ENCODE results near the gene AFAP1.

The AFAP1 gene

DNA sequence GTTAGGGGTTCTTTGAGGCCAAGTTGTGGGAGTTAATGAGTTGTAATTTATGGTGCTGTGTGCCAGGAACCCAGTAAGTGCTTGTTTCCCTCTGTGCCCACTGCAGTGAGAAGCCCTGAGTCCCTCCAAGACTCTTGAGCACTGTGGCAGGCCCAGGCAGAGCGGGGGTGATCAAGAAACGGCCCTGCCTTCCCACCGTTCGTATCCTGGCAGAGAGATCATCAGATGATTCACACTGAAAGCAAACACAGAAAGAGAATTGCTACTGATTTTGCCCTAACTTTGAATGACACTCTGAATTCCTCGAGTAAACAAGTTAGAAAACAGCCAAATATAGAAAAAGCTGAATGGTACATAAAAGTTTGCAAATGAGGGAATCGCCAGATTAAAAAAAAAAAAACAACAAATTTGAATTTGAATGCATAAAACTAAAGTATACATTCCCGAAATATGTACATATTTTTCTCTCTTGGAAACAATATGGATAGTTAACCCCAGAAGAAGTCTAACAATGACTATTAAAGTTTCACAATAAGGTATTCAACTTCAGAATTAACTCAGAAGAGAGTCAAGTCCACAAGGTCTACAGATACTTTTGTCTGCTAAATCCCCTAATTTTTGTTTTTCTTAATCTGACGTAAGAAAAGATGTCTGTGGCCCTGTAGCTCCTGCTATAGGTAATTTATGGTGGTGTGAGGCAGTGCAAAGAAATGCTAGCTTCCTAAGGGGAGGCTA, 71.8 kb downstream of the AFAP1 start:
- Histone ChIP-seq H3K9me3 (ENCODE audit: control insufficient read depth in 2 of 2, low read length in 2 of 2) (no peaks in the 10 kb centered on the region), H3K4me1 (ENCODE audit: control insufficient read depth in 2 of 2, insufficient read depth in 2 of 2, low read length in 2 of 2) (no peaks in the 10 kb centered on the region), H3K4me3 (ENCODE audit: low read length in 2 of 2) (no peak overlapping the region), H3K36me3 (ENCODE audit: control insufficient read depth in 2 of 2, insufficient read depth in 2 of 2, low read length in 2 of 2) (peaks cover 12 to 13% of the 10 kb centered on the region in 2 donors), H3K27me3 (ENCODE audit: control insufficient read depth in 2 of 2, insufficient read depth in 2 of 2, low read length in 2 of 2) (no peaks in the 10 kb centered on the region), H3K9ac (ENCODE audit: low read depth in 1 of 2, low read length in 2 of 2) (no peak overlapping the region), H3K27ac (ENCODE audit: low read depth in 2 of 2, low read length in 2 of 2) (no peak overlapping the region)

DNA sequence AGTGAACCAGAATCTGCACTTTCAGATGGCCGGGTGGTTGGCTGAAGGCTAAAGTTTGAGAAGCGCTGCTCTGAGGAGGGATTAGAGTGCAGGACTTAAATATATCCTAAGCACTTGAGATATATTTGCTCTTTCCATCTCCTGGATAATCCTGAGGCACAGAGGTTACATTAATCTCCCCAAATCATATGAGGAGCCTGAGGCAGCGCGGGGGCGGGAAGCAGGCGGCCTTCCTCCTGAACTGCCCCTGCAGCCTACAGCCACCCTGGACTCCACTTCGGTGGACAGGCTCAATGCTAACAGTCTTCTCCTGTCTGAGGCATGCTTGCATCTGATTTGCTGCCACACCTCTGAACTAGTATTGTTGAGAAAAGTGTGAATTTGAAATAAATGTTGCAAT, 72.5 kb downstream of the AFAP1 start:
- no peaks in the 10 kb centered on the region for H3K27me3 ChIP-seq (ENCODE audit: control insufficient read depth in 2 of 2, insufficient read depth in 2 of 2, low read length in 2 of 2)
- H3K27ac ChIP-seq (ENCODE audit: low read depth in 2 of 2, low read length in 2 of 2) = no peak overlapping the region
- H3K4me1 ChIP-seq (ENCODE audit: control insufficient read depth in 2 of 2, insufficient read depth in 2 of 2, low read length in 2 of 2) = no peaks in the 10 kb centered on the region
- peaks cover 12 to 13% of the 10 kb centered on the region in 2 donors for H3K36me3 ChIP-seq (ENCODE audit: control insufficient read depth in 2 of 2, insufficient read depth in 2 of 2, low read length in 2 of 2)
- no peak overlapping the region for H3K4me3 ChIP-seq (ENCODE audit: low read length in 2 of 2)
- H3K9ac ChIP-seq (ENCODE audit: low read depth in 1 of 2, low read length in 2 of 2) = no peak overlapping the region
- no peaks in the 10 kb centered on the region for H3K9me3 ChIP-seq (ENCODE audit: control insufficient read depth in 2 of 2, low read length in 2 of 2)

DNA sequence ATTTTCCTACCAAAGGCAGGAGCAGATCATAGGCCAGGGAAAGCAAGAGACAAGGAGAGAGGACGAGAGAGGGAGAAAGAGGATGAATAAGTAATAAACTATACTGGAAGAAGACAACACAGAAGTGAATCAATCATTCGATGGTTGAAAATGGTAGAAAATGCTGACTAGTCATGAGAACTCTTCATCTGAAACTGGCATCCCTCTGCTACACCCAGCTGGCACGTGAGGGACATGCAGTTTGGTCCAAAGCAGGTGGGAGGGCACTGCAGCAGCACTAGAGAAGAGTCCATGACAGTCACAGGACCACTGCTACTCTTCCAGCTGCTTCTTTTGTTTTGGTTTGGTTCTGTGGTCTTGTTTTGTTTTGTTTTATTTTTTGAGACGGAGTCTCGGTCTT, 74.1 kb downstream of the AFAP1 start:
- peaks cover 8 to 15% of the 10 kb centered on the region in 2 donors for H3K36me3 ChIP-seq (ENCODE audit: control insufficient read depth in 2 of 2, insufficient read depth in 2 of 2, low read length in 2 of 2)
- H3K4me1 ChIP-seq (ENCODE audit: control insufficient read depth in 2 of 2, insufficient read depth in 2 of 2, low read length in 2 of 2) = no peaks in the 10 kb centered on the region
- no peak overlapping the region for H3K9ac ChIP-seq (ENCODE audit: low read depth in 1 of 2, low read length in 2 of 2)
- H3K9me3 ChIP-seq (ENCODE audit: control insufficient read depth in 2 of 2, low read length in 2 of 2) = no peaks in the 10 kb centered on the region
- no peak overlapping the region for H3K27ac ChIP-seq (ENCODE audit: low read depth in 2 of 2, low read length in 2 of 2)
- no peaks in the 10 kb centered on the region for H3K27me3 ChIP-seq (ENCODE audit: control insufficient read depth in 2 of 2, insufficient read depth in 2 of 2, low read length in 2 of 2)
- no peak overlapping the region for H3K4me3 ChIP-seq (ENCODE audit: low read length in 2 of 2)

DNA sequence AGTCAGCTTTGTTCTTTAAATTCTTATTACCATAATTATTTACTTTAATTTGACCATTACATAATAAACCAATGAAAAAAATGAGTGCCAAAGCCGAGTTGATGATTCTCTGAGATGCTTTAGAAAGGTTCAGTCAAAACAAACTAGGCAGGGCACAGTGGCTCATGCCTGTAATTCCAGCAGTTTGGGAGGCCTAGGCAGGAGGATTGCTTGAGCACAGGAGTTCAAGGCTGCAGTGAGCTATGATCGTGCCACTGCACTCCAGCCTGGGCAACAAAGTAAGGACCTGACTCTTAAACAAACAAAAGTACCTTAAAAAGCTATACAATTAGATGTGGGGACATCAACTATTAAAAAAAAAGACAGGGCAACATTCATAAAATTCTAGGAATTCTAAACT, 75.0 kb downstream of the AFAP1 start:
- H3K27ac ChIP-seq (ENCODE audit: low read depth in 2 of 2, low read length in 2 of 2) = no peak overlapping the region
- H3K9ac ChIP-seq (ENCODE audit: low read depth in 1 of 2, low read length in 2 of 2) = no peak overlapping the region
- no peaks in the 10 kb centered on the region for H3K9me3 ChIP-seq (ENCODE audit: control insufficient read depth in 2 of 2, low read length in 2 of 2)
- H3K27me3 ChIP-seq (ENCODE audit: control insufficient read depth in 2 of 2, insufficient read depth in 2 of 2, low read length in 2 of 2) = no peaks in the 10 kb centered on the region
- no peaks in the 10 kb centered on the region for H3K4me1 ChIP-seq (ENCODE audit: control insufficient read depth in 2 of 2, insufficient read depth in 2 of 2, low read length in 2 of 2)
- H3K36me3 ChIP-seq (ENCODE audit: control insufficient read depth in 2 of 2, insufficient read depth in 2 of 2, low read length in 2 of 2) = peaks cover 9 to 19% of the 10 kb centered on the region in 2 donors
- H3K4me3 ChIP-seq (ENCODE audit: low read length in 2 of 2) = no peak overlapping the region

DNA sequence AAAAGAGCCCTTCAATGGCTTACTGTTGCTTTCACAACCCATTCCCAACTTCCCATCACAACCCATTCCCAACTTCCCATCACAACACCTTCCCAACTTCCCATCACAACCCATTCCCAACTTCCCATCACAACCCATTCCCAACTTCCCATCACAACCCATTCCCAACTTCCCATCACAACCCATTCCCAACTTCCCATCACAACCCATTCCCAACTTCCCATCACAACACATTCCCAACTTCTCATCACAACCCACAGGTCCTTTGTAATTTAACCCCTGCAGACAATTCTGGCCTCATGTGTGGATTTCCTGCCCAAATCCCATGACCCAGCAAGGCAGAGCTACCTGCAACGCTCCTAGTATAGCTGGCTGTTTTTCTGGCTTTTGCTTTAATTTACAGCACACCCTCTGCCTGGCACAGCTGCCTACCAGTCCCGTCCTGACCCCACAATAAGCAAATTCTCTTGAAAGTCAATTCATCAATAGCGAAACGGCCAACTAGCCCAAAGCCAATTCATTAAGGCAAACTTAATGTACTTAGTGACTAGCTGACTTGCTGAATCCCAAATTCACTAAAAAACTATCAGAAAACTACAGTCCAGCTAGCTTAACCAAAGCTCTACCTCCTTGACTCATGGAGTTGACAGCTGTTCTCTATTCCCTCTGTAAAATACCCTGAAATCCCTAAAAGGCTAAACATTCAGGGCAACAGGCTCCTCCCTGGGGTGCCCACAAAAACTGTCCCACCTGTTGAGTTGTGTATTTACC, 75.6 kb downstream of the AFAP1 start:
- no peaks in the 10 kb centered on the region for H3K9me3 ChIP-seq (ENCODE audit: control insufficient read depth in 2 of 2, low read length in 2 of 2)
- H3K4me1 ChIP-seq (ENCODE audit: control insufficient read depth in 2 of 2, insufficient read depth in 2 of 2, low read length in 2 of 2) = no peaks in the 10 kb centered on the region
- no peak overlapping the region for H3K27ac ChIP-seq (ENCODE audit: low read depth in 2 of 2, low read length in 2 of 2)
- H3K9ac ChIP-seq (ENCODE audit: low read depth in 1 of 2, low read length in 2 of 2) = no peak overlapping the region
- H3K27me3 ChIP-seq (ENCODE audit: control insufficient read depth in 2 of 2, insufficient read depth in 2 of 2, low read length in 2 of 2) = no peaks in the 10 kb centered on the region
- H3K36me3 ChIP-seq (ENCODE audit: control insufficient read depth in 2 of 2, insufficient read depth in 2 of 2, low read length in 2 of 2) = peaks cover 9 to 17% of the 10 kb centered on the region in 2 donors
- no peak overlapping the region for H3K4me3 ChIP-seq (ENCODE audit: low read length in 2 of 2)

DNA sequence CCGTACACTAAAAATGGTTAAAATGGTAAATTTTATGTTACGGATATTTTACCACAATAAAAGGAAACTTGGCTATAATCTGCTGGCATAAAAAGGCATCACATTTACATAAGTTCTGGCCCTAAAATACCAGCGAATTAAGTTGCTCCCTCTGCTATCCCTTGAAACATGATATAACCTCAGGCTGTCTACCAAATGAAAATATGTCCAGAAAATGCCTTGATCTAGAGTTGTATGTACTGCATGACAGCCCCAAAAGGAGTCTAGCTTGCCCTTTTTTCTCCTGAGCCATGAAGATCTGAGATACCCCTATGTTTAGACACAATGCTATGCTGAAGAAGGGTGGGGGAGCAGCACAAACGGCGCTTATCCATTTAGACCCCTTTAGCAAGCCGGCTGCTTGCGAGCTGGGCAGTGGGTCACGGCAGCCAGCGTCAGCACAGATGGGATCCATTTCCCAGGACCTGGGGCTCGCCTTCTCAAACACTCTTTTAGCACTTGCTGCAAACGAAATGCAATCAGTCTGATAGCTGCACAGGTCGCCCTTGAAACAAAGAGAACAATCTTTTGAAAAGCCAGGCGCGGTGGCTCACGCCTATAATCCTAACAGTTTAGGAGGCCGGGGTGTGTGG, 77.0 kb downstream of the AFAP1 start:
- Histone ChIP-seq H3K9ac (ENCODE audit: low read depth in 1 of 2, low read length in 2 of 2) (no peak overlapping the region), H3K27ac (ENCODE audit: low read depth in 2 of 2, low read length in 2 of 2) (no peak overlapping the region), H3K27me3 (ENCODE audit: control insufficient read depth in 2 of 2, insufficient read depth in 2 of 2, low read length in 2 of 2) (no peaks in the 10 kb centered on the region), H3K36me3 (ENCODE audit: control insufficient read depth in 2 of 2, insufficient read depth in 2 of 2, low read length in 2 of 2) (peaks cover 3 to 16% of the 10 kb centered on the region in 2 donors), H3K4me3 (ENCODE audit: low read length in 2 of 2) (no peak overlapping the region), H3K4me1 (ENCODE audit: control insufficient read depth in 2 of 2, insufficient read depth in 2 of 2, low read length in 2 of 2) (peaks cover 0 to 3% of the 10 kb centered on the region in 2 donors), H3K9me3 (ENCODE audit: control insufficient read depth in 2 of 2, low read length in 2 of 2) (no peaks in the 10 kb centered on the region)

DNA sequence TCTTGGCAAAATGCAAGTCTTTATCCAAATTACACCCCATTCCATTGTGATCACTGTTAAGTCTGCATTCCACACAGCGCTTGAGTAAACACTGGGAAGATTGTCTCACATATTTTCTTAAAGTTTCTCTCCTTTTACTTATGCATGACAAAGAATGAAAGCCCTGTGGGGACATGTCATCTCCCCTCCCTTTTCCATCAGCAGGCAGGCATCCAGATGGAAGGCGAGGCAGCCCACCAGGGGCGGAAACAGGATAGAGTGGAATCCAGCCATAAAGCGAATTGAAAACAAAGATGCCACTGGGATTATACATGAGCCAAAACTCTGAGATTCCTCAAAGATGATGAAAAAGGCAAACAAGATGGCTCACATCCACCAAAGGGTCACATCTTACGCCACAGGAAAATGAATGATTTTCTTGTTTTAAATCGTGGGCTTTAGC, 78.2 kb downstream of the AFAP1 start:
- Histone ChIP-seq H3K4me3 (ENCODE audit: low read length in 2 of 2) (no peak overlapping the region), H3K9me3 (ENCODE audit: control insufficient read depth in 2 of 2, low read length in 2 of 2) (no peaks in the 10 kb centered on the region), H3K27ac (ENCODE audit: low read depth in 2 of 2, low read length in 2 of 2) (no peak overlapping the region), H3K9ac (ENCODE audit: low read depth in 1 of 2, low read length in 2 of 2) (no peak overlapping the region), H3K27me3 (ENCODE audit: control insufficient read depth in 2 of 2, insufficient read depth in 2 of 2, low read length in 2 of 2) (no peaks in the 10 kb centered on the region), H3K4me1 (ENCODE audit: control insufficient read depth in 2 of 2, insufficient read depth in 2 of 2, low read length in 2 of 2) (peaks cover 0 to 3% of the 10 kb centered on the region in 2 donors), H3K36me3 (ENCODE audit: control insufficient read depth in 2 of 2, insufficient read depth in 2 of 2, low read length in 2 of 2) (peaks cover 3 to 10% of the 10 kb centered on the region in 2 donors)

DNA sequence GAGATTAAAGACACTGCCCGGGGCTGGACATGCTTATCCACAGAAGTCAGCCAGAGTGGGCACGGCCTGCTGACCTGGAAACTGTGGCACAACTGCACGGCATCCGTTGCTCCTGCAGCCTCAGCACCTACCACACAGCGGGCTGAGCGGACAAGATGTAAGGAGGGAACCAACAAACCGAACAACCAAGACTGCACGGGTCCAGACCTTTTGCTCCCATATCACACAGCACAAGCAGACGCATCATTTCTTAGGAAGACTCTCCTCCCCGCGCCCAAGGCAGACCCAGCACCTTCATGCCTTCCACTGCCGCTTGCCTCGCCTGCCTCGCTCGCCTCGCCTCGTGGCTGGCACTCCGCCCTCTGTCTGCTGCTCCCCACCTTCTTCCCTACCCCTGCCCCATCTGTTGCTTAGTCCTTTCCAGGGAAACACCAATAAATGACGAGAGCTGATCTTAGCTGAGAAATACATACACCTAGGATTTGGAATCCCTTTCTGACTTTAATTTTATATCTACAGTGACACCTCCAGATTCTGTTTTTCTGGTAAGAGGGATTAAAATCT, 79.0 kb downstream of the AFAP1 start:
- Histone ChIP-seq H3K9me3 (ENCODE audit: control insufficient read depth in 2 of 2, low read length in 2 of 2) (no peaks in the 10 kb centered on the region), H3K27me3 (ENCODE audit: control insufficient read depth in 2 of 2, insufficient read depth in 2 of 2, low read length in 2 of 2) (no peaks in the 10 kb centered on the region), H3K4me3 (ENCODE audit: low read length in 2 of 2) (no peak overlapping the region), H3K36me3 (ENCODE audit: control insufficient read depth in 2 of 2, insufficient read depth in 2 of 2, low read length in 2 of 2) (peaks cover 4 to 10% of the 10 kb centered on the region in 2 donors), H3K9ac (ENCODE audit: low read depth in 1 of 2, low read length in 2 of 2) (no peak overlapping the region), H3K4me1 (ENCODE audit: control insufficient read depth in 2 of 2, insufficient read depth in 2 of 2, low read length in 2 of 2) (peaks cover 0 to 3% of the 10 kb centered on the region in 2 donors), H3K27ac (ENCODE audit: low read depth in 2 of 2, low read length in 2 of 2) (no peak overlapping the region)

DNA sequence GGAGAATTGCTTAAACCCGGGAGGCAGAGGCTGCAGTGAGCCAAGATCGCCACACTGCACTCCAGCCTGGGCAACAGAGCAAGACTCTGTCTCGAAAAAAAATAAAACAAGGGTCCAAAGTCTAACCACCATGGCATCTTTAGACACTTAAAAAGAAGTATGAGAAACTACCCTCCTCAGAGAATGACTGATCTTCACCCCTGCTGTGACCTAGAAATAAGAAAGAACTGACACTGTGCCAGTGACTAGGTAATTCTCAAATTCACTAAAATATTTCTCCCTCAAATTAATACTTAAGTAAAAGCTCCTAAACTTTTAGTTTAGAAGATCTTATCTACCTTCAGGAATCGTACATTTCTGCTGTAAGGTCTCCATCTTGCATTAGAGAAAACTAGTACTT, 80.3 kb downstream of the AFAP1 start:
- Histone ChIP-seq H3K27me3 (ENCODE audit: control insufficient read depth in 2 of 2, insufficient read depth in 2 of 2, low read length in 2 of 2) (no peaks in the 10 kb centered on the region), H3K9me3 (ENCODE audit: control insufficient read depth in 2 of 2, low read length in 2 of 2) (no peaks in the 10 kb centered on the region), H3K4me1 (ENCODE audit: control insufficient read depth in 2 of 2, insufficient read depth in 2 of 2, low read length in 2 of 2) (peaks cover 0 to 3% of the 10 kb centered on the region in 2 donors), H3K4me3 (ENCODE audit: low read length in 2 of 2) (no peak overlapping the region), H3K36me3 (ENCODE audit: control insufficient read depth in 2 of 2, insufficient read depth in 2 of 2, low read length in 2 of 2) (peaks cover 13% of the 10 kb centered on the region in 2 donors), H3K9ac (ENCODE audit: low read depth in 1 of 2, low read length in 2 of 2) (no peak overlapping the region), H3K27ac (ENCODE audit: low read depth in 2 of 2, low read length in 2 of 2) (no peak overlapping the region)

DNA sequence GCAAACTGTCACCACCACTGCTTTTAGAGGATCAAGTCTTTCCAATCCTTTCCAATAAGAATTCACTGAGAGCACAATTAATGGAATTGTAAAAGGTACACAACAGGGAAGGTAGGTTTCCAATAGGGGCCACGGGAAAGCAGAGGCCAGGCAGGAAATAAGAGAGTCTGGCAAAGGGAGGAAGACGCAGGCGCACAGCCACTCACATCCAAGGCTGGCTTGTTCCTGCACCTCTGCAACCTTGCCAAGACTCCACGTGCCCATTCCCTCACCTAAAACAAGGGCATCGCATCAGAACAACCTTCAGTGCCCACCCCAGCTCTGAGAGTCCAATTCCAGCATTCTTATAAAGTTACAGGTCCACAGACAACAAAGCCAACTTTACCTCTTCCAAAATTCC, 81.2 kb downstream of the AFAP1 start:
- H3K9me3 ChIP-seq (ENCODE audit: control insufficient read depth in 2 of 2, low read length in 2 of 2) = no peaks in the 10 kb centered on the region
- H3K4me1 ChIP-seq (ENCODE audit: control insufficient read depth in 2 of 2, insufficient read depth in 2 of 2, low read length in 2 of 2) = peaks cover 0 to 3% of the 10 kb centered on the region in 2 donors
- no peak overlapping the region for H3K27ac ChIP-seq (ENCODE audit: low read depth in 2 of 2, low read length in 2 of 2)
- no peaks in the 10 kb centered on the region for H3K27me3 ChIP-seq (ENCODE audit: control insufficient read depth in 2 of 2, insufficient read depth in 2 of 2, low read length in 2 of 2)
- H3K9ac ChIP-seq (ENCODE audit: low read depth in 1 of 2, low read length in 2 of 2) = no peak overlapping the region
- H3K36me3 ChIP-seq (ENCODE audit: control insufficient read depth in 2 of 2, insufficient read depth in 2 of 2, low read length in 2 of 2) = peaks cover 17 to 18% of the 10 kb centered on the region in 2 donors
- H3K4me3 ChIP-seq (ENCODE audit: low read length in 2 of 2) = no peak overlapping the region

Data from mucosa of rectum (tissue), 2 donors.